K562 (cell line): Measurements from ENCODE around the gene B4GALNT2. TPM values are rescaled to one million over a fixed set of nuclear protein-coding genes. Genes with fewer than 3 reads are reported as not detected.
A peak's percentile ranks its signal among the peaks of the same experiment; 100 is the strongest.

ENCODE experiments used
- ARNT ChIP-seq, 2 experiments: fragments of 450-650 bp; IDR thresholded peaks; 2 replicates each; pipeline ENCODE4 v1.6.1; 2016; ENCODE audit warnings: mild to moderate bottlenecking in 1 of 2
- CHD4 ChIP-seq: fragments of 200-600 bp; sonication (generic); IDR thresholded peaks from 3 replicates; pipeline ENCODE4 v1.6.1; 2012; ENCODE audit warnings: low read depth, mild to moderate bottlenecking, mixed read lengths, low read length, inconsistent platforms; ENCODE audit not compliant: insufficient read depth, insufficient replicate concordance, poor library complexity, severe bottlenecking
- CREBBP ChIP-seq: IDR thresholded peaks from one replicate; pipeline ENCODE4 v1.6.1; 2012; ENCODE audit warnings: low read depth, mild to moderate bottlenecking, control low read depth, inconsistent platforms, low read length
- HCFC1 ChIP-seq: IDR thresholded peaks from 2 replicates; pipeline ENCODE4 v1.6.1; 2012; ENCODE audit warnings: low read depth, low read length, improper control_type of control experiment
- IRF2 ChIP-seq: sonication (generic); formaldehyde crosslinking; IDR thresholded peaks from 2 replicates; pipeline ENCODE4 v1.8.1; 2022; ENCODE audit warnings: mild to moderate bottlenecking, missing genetic modification reagents
- LCOR ChIP-seq: sonication (generic); formaldehyde crosslinking; IDR thresholded peaks from 2 replicates; pipeline ENCODE4 v1.8.0; 2022; ENCODE audit warnings: mild to moderate bottlenecking, missing genetic modification reagents
- NR3C1 ChIP-seq: sonication (generic); formaldehyde crosslinking; IDR thresholded peaks from 2 replicates; pipeline ENCODE4 v1.8.1; 2022; ENCODE audit warnings: missing genetic modification reagents
- NR4A1 ChIP-seq, 2 experiments: fragments of 250-450 bp in 1 of 2; fragments of 450-650 bp in 1 of 2; sonication (Bioruptor Pico) in 1 of 2; IDR thresholded peaks; 2 replicates each; pipeline versions ENCODE4 v1.4.0 to v1.6.1; 2016 to 2020; ENCODE audit warnings: mild to moderate bottlenecking in 2 of 2, missing compliant biosample characterization in 1 of 2, missing genetic modification characterization in 1 of 2, moderate library complexity in 1 of 2
- POU5F1 ChIP-seq: fragments of 150-350 bp; IDR thresholded peaks from 2 replicates; pipeline ENCODE4 v1.6.1; 2014; ENCODE audit warnings: borderline replicate concordance, low read length, low read depth, mild to moderate bottlenecking; ENCODE audit not compliant: partially characterized antibody
- TSC22D4 ChIP-seq: fragments of 450-650 bp; IDR thresholded peaks from 2 replicates; pipeline ENCODE4 v1.6.1; 2016; ENCODE audit warnings: missing genetic modification characterization, missing biosample characterization, control low read depth
- ZKSCAN8 ChIP-seq: fragments of 200-800 bp; sonication (Bioruptor generic); IDR thresholded peaks from 2 replicates; pipeline ENCODE4 v1.6.1; 2016; ENCODE audit warnings: missing genetic modification characterization, missing compliant biosample characterization
- ZNF274 ChIP-seq: IDR thresholded peaks from 2 replicates; pipeline ENCODE4 v1.6.1; 2011; ENCODE audit warnings: low read depth, mild to moderate bottlenecking, low read length, moderate library complexity, borderline replicate concordance
- ZNF561 ChIP-seq: fragments of 450-650 bp; formaldehyde crosslinking; conservative IDR thresholded peaks from 2 replicates; pipeline ENCODE4 v1.4.0; 2020; ENCODE audit warnings: mild to moderate bottlenecking, moderate library complexity
- ZNF75A ChIP-seq: fragments of 450-650 bp; formaldehyde crosslinking; IDR thresholded peaks from 2 replicates; pipeline ENCODE4 v1.4.0; 2020; ENCODE audit warnings: mild to moderate bottlenecking
- polyA plus RNA-seq, 8 experiments: library from polyadenylated mRNA; depleted of rRNA in 4 of 8; stranded (reverse) in 5 of 8; unstranded in 3 of 8; fragments of >200 nt; fragmentation: Nextera tagmentation in 2 of 8; fragmentation: Illumina TruSeq in 1 of 8; extraction: Ambion mirVana in 2 of 8; extraction: Trizol in 1 of 8; gene quantifications; 2 replicates each; pipeline versions ENCODE4 v1.2.1 to v1.2.3, GENCODE V29; 2011 to 2014; ENCODE audit warnings: inconsistent platforms in 1 of 8, missing spikeins in 1 of 8
- total RNA-seq, 7 experiments: library from RNA; depleted of rRNA in 6 of 7; stranded (reverse); fragments of >200 nt in 6 of 7; fragmentation: Illumina TruSeq in 2 of 7; extraction: Trizol in 2 of 7; gene quantifications; 2 replicates each; pipeline versions ENCODE4 v1.2.1 to v1.2.3, GENCODE V29; 2011 to 2021; ENCODE audit warnings: low replicate concordance in 1 of 7
- TF ChIP-seq, protein P1 (sequence below): fragments of 250-450 bp; sonication (Bioruptor Pico); IDR thresholded peaks from 2 replicates; pipeline ENCODE4 v1.8.0; 2021; ENCODE audit warnings: mild to moderate bottlenecking, moderate library complexity
- TF ChIP-seq, protein P2 (sequence below): fragments of 250-450 bp; sonication (Bioruptor Pico); IDR thresholded peaks from 2 replicates; pipeline ENCODE4 v1.4.0; 2020
- TF ChIP-seq, protein P3 (sequence below), 2 experiments: fragments of 450-650 bp; IDR thresholded peaks; 2 replicates each; pipeline ENCODE4 v1.6.1; 2016
- TF ChIP-seq, protein P4 (sequence below): sonication (generic); formaldehyde crosslinking; IDR thresholded peaks from 2 replicates; pipeline ENCODE4 v1.8.0; 2023; ENCODE audit warnings: mild to moderate bottlenecking, missing genetic modification reagents

B4GALNT2 gene
- total and polyA plus RNA-seq, 9 of the 15 experiments (the other 6 are each of a cell fraction or from before 2014, with no cell fraction given) = not detected

DNA sequence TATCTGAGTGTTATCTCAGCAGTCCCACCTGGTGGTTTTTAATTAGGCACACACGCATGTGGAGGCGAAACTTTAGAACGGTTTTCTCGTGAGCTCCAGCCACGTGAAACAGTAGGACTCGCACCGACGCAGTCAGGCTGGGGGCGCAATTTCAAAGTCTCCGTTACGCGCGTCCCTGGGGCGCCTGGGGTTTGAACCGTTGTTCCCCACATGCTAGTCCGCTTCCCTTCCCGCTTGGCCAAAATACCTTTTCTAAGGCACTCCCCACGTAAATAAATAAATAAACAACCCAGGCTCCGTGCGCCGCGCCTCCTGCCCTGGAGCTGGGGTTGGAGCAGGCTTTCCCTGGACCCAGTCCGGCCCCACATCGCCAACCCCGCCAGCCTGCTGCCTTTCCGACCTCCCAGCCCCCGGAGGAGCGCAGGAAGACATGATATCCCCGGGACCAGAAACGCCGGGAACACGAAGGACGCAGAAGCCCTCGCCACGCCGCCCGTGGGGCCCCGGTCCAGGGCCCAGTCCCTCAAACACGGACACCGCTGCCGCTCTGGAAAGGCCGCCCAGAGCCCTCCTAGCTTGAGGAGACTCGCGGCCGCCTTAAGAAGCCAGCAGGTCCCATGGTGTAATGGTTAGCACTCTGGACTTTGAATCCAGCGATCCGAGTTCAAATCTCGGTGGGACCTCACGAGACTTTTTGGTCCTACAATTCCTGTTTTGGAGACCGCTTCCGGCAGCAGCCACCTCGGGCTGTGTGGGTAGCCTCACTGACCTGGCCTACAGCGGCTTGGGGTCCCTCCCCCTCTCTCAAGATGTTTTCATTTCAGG lies 59.6 kb downstream of the B4GALNT2 start (continued):
- TF ChIP-seq IRF2 (CRISPR knock-in tag) (no peak), TSC22D4 (tag) (no peak), HCFC1 (peak; percentile 4; the same call in 1 of the 2 replicates), ZKSCAN8 (CRISPR knock-in tag) (no peak; the same call in 1 of the 2 replicates), CHD4 (no peak), NR4A1 (CRISPR knock-in tag; IDR thresholded peaks at IDR 0.05) (no peak), NR4A1 (tag; IDR thresholded peaks at IDR 0.05) (peak; percentile 33; the same call in 1 of the 2 replicates), CREBBP (no peak), NR3C1 (CRISPR knock-in tag) (no peak), ZNF75A (CRISPR knock-in tag) (no peak), POU5F1 (peak; percentile 21), ARNT (IDR thresholded peaks at IDR 0.05) (peak; percentile 45 to 67; a peak in 2 of 4 replicates), ZNF274 (no peak), ZNF561 (CRISPR knock-in tag) (no peak), LCOR (CRISPR knock-in tag) (peak; percentile 95)
- TF ChIP-seq, protein P1, sequence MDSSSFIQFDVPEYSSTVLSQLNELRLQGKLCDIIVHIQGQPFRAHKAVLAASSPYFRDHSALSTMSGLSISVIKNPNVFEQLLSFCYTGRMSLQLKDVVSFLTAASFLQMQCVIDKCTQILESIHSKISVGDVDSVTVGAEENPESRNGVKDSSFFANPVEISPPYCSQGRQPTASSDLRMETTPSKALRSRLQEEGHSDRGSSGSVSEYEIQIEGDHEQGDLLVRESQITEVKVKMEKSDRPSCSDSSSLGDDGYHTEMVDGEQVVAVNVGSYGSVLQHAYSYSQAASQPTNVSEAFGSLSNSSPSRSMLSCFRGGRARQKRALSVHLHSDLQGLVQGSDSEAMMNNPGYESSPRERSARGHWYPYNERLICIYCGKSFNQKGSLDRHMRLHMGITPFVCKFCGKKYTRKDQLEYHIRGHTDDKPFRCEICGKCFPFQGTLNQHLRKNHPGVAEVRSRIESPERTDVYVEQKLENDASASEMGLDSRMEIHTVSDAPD (CRISPR knock-in tag) = no peak
- TF ChIP-seq, protein P2, sequence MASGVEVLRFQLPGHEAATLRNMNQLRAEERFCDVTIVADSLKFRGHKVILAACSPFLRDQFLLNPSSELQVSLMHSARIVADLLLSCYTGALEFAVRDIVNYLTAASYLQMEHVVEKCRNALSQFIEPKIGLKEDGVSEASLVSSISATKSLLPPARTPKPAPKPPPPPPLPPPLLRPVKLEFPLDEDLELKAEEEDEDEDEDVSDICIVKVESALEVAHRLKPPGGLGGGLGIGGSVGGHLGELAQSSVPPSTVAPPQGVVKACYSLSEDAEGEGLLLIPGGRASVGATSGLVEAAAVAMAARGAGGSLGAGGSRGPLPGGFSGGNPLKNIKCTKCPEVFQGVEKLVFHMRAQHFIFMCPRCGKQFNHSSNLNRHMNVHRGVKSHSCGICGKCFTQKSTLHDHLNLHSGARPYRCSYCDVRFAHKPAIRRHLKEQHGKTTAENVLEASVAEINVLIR = peak; percentile 31; the same call in 1 of the 2 replicates
- TF ChIP-seq, protein P3, sequence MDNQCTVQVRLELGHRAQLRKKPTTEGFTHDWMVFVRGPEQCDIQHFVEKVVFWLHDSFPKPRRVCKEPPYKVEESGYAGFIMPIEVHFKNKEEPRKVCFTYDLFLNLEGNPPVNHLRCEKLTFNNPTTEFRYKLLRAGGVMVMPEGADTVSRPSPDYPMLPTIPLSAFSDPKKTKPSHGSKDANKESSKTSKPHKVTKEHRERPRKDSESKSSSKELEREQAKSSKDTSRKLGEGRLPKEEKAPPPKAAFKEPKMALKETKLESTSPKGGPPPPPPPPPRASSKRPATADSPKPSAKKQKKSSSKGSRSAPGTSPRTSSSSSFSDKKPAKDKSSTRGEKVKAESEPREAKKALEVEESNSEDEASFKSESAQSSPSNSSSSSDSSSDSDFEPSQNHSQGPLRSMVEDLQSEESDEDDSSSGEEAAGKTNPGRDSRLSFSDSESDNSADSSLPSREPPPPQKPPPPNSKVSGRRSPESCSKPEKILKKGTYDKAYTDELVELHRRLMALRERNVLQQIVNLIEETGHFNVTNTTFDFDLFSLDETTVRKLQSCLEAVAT (IDR thresholded peaks at IDR 0.05) = peak in 1 of 2 experiments; percentile 49; a peak in 1 of 4 replicates
- TF ChIP-seq, protein P4, sequence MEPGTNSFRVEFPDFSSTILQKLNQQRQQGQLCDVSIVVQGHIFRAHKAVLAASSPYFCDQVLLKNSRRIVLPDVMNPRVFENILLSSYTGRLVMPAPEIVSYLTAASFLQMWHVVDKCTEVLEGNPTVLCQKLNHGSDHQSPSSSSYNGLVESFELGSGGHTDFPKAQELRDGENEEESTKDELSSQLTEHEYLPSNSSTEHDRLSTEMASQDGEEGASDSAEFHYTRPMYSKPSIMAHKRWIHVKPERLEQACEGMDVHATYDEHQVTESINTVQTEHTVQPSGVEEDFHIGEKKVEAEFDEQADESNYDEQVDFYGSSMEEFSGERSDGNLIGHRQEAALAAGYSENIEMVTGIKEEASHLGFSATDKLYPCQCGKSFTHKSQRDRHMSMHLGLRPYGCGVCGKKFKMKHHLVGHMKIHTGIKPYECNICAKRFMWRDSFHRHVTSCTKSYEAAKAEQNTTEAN (CRISPR knock-in tag) = peak; percentile 71; the same call in 1 of the 2 replicates
